GM18517 (cell line): Measurements from ENCODE around the gene SLC5A5.
"Not testable (repeated sequence)": the region's sequence is repeated elsewhere in the genome, so short reads cannot be mapped to it uniquely, and the experiment has no call there.

ENCODE experiments used
- ATAC-seq: cut with Tn5 transposase; IDR thresholded peaks from one replicate; pipeline ENCODE4 v1.9.1; 2021; ENCODE audit warnings: mild to moderate bottlenecking, moderate library complexity; ENCODE audit not compliant: unreplicated experiment

SLC5A5 gene

DNA sequence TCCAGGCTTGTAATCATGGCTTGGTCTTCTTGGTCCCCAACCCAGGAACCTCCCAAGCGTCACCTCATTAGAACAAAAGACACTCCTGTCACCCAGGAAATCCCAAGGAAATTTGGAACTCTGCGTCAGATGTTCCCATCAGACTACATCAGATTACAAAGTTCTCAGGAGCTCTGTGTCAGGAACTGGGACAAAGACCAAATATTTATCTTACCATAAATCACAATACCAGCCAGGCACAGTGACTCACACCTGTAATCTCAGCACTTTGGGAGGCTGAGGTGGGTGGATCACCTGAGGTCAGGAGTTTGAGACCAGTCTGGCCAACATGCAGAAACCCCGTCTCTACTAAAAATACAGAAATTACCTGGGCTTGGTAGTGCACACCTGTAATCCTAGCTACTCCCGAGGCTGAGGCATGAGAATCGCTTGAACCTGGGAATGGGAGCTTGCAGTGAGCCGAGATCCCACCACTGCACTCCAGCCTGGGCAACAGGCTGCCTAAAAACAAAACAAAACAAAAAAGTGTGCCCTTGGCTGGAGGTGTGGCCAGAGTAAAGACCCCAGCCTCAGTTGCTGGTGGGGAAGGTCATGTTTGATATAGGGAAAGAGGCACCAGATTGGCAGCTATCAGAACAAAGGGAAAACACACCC, 44.3 kb downstream of the SLC5A5 start:
- ATAC-seq: no peak

DNA sequence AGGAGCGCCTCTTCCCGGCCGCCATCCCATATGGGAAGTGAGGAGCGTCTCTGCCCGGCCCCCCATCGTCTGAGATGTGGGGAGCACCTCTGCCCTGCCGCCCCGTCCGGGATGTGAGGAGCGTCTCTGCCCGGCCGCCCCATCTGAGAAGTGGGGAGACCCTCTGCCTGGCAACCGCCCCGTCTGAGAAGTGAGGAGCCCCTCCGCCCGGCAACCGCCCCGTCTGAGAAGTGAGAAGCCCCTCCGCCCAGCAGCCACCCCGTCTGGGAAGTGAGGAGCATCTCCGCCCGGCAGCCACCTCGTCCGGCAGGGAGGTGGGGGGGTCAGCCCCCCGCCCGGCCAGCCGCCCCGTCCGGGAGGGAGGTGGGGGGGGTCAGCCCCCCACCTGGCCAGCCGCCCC, 46.4 kb downstream of the SLC5A5 start:
- ATAC-seq: not testable (repeated sequence)

GRCh38 chr19:17919122-17919521, 47.4 kb downstream of the SLC5A5 start:
- not testable (repeated sequence) for ATAC-seq

DNA sequence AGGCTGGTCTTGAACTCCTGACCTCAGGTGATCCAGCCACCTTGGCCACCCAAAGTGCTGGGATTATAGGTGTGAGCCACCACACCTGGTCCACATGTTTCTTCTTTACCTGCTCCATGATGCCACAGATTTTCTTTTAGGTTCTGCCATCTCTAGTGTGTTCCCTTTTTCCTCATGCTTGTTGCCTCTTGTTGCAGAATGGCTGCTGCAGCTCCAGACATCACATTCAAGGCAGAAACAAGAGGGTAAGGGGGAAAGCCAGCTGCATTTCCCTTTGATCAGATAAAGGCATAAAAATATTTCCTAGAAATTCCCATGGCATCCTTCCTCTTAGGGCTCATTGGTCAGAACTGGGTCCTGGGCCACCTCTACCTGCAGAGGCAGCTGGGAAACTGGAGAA, 48.8 kb downstream of the SLC5A5 start:
- ATAC-seq: no peak

GRCh38 chr19:17922138-17922537, 50.4 kb downstream of the SLC5A5 start:
- no peak for ATAC-seq

- no peak for ATAC-seq
These were observed 54.3 kb downstream of the SLC5A5 start for GRCh38 chr19:17926044-17926443.

- no peak for ATAC-seq
These were observed 57.3 kb downstream of the SLC5A5 start for GRCh38 chr19:17929056-17929455.

GRCh38 chr19:17931532-17932191, 59.9 kb downstream of the SLC5A5 start:
- ATAC-seq: no peak

DNA sequence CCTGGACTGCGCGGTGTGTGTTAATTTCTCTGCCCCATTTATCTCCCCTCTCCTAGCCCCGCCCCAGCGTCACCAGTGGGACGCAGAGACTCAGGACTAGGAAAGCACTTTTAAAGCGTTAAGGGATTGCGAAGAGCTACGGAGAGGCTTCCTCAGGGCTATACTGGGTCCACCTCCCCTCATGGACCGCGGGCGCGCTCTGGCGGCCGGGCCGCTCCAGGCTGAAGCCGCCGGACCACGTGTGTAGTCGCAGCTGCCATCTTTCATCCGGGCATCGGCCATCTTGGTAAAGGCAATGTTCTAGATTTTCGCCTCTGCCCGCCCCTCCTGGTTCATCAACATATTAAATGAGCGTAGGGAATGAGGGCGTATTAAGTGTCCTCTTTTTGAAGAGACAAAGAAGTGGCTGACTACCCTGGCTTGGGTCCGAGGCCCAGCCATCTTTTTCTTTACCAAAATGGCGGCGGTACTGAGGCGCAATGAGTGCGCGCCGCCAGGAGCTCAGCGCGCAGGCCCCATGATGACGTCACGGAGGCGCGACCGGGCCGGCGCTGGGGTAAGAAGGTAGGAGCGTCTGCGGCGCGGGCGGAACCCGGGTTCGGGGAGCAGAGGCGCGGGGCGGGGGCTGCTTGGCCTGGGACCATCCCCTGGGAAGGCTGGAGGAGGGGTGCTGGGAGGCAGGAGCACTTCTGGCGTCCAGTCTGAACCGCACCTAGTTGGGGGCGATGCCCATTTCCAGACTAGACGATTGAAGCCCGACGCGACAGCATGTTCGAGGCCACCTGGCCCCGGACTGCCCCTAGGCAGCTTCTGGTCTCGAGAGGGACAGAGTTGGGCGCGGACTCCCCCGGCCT, 61.0 kb downstream of the SLC5A5 start, which contains the start of gene CCDC124:
Gene CCDC124, plus strand, starts transcription at position 531 of the 854 bp plus-strand sequence. CDS start 3,406 bp downstream, outside the sequence.
- ATAC-seq: peak; percentile 76

DNA sequence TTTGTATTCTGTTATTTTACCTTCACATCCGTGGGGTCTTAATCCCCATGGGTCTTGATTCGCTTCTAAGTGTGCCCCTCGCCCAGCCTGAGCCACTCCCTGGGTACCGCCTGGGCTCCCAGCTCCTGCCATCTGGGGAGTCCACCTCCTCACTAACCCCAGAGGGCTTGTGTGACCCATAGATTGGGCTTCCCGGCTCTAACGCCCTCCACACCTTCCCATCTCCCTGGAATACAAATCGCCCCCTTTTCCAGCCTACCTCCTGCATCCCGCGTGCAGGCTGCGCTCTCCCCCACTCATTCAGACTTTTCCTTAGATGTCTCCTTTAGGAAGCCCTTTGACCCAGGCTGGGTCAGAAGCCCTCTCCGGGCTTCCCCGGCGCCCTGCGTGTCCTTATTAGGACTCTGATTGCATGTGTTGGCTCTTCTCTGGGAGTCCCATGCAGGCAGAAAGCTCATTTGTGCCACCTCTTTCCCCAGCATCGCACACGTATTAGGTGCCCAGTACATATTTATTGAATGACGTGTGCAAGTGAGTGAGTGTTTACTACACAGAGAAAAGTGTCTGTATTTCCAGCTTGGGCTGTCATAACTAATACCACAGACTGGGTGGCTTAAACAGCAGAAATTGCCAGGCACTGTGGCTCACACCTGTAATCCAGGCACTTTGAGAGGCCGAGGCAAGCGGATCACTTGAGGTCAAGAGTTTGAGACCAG, 61.8 kb downstream of the SLC5A5 start:
- ATAC-seq: no peak

GRCh38 chr19:17936379-17936778, 64.6 kb downstream of the SLC5A5 start:
- ATAC-seq: no peak

- ATAC-seq: no peak
These were observed 65.7 kb downstream of the SLC5A5 start for GRCh38 chr19:17937371-17937900.

DNA sequence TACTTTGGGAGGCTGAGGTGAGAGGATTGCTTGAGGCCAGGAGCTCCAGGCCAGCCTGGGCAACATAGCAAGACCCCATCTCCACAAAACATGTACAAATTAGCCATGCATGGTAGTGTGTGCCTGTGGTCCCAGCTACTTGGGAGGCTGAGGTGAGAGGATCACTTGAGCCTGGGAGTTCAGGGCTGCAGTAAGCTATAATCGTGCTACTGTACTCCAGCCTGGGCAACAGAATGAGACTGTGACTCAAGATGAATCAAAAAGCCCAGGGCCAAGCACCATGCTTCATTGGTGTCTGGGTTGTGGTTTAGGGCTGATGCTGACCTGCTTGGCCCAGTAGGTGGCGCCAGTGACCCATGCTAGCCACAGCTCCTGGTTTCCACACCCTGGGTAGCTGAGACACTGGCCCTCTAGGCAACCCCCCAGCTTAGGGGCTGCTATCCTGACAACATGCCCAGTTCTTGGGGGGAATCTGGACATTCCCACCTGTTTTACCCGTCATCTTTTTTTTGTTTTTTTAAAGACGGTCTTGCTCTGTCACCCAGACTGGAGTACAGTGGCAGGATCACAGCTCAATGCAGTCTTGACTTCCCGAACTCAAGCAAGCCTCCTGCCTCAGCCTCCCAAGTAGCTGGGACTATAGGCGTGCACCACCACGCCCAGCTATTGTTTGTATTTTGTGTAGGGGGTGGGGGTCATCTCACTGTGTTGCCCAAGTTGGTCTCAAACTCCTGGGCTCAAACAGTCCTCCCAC, 66.5 kb downstream of the SLC5A5 start:
- no peak for ATAC-seq

- ATAC-seq: no peak
These were observed 70.4 kb downstream of the SLC5A5 start for GRCh38 chr19:17942181-17942580.

DNA sequence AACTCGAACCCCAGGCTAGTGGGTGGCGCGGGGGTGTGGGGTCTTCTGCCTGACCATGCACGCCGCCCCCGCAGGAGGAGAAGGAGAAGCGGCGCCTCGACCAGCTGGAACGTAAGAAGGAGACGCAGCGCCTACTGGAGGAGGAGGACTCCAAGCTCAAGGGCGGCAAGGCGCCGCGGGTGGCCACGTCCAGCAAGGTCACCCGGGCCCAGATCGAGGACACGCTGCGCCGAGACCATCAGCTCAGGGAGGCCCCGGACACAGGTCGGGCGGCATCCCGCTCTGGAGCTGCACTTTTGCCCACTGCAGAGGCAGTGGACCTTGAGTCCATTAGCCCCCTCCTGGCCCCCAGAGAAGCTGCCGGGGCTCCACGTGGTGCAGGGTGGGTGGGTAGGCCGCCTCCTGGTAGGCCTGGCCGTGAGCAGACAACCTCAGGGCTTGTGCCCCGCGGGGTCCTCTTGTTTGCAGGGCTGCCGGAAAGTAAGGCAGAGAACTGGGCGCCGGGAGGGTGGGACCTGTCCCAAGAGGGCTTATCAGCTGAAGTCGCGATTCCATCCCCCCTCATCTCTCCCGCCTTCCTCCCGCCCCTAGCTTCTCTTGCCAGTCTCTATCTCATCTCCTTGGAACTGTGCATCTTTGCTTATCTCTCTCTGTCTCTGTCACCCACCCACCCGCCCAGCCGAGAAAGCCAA, 71.0 kb downstream of the SLC5A5 start:
- no peak for ATAC-seq

- ATAC-seq: no peak
These were observed 71.8 kb downstream of the SLC5A5 start for GRCh38 chr19:17943274-17944221.

DNA sequence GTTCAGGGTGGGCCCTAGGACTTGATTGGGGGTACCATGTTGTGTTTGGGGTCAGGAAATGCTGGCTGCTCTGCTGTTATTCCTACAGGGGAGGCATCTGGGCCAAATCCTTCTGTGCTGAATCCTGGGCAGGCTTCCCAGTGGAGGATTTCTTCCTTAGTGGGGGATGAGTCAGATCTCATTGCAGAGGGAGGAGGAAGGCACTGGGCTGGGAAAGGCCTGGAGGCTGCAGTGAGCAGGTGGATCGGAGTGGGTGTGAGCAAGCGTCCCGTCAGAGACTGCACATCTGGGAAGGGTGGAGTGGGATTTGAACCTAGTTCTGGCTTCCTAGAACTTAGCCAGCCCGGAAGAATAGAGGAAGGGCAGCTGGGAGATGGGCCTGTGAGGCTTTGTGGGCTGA, 72.6 kb downstream of the SLC5A5 start:
- no peak for ATAC-seq
